ENCODE results near the gene FREY1.

The FREY1 gene, protein sequence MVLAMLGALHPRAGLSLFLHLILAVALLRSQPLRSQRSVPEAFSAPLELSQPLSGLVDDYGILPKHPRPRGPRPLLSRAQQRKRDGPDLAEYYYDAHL

GRCh38 chr11:45906965-45907611, at the start of gene FREY1:
FREY1 (minus strand) TSS chr11:45907271; CDS start chr11:45907245, 26 bp downstream.
- DNase-seq, result no peak

GRCh38 chr11:45949992-45950407, 42.9 kb upstream of the FREY1 start:
- no peak for DNase-seq

DNA sequence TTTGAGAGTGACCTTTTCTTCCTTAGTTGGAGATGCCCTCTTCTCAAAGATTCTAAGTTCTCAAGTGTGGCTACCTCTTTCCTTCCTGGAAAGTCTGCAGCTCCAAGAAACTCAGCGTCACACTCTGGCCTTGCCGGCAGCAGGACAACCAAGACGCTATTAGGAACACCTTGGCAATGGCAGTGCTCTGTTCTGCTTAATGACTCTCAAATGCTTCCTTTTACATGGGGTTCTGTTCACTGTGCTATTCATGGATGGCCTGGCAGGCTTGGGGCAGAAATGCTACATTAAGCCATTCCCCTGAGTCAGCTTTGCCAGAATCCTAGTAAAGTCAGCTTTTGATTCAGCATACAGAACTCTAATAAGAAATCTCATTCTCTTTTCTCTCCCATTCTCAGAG, 41.3 kb upstream of the FREY1 start:
- no peak for DNase-seq

- no peak for DNase-seq
Observed at GRCh38 chr11:45947885-45948284, 40.8 kb upstream of the FREY1 start.

GRCh38 chr11:45945397-45945999, 38.4 kb upstream of the FREY1 start:
- no peak for DNase-seq

- DNase-seq, result no peak
Observed at GRCh38 chr11:45942381-45942780, 35.3 kb upstream of the FREY1 start.

DNA sequence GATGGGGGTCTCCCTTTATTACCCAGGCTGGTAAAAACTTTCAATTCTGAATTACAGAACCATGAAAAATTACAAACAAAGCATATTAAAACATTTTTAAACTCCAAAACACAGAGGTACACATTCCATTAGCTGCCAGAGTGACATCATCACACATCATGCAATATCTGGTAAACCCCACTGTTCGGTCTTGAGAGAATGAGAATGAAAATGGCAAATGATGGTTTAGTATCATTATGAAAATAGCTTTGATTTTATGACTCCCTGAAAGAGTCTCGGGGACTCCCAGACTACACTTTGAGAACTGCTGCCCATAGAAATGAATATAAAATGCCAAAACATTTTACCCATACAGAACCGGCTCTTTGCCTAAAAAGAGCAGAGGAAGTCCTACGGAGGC, 34.2 kb upstream of the FREY1 start:
- no peak for DNase-seq

- no peak for DNase-seq
Observed at GRCh38 chr11:45939836-45940235, 32.8 kb upstream of the FREY1 start.

GRCh38 chr11:45937916-45938315, 30.8 kb upstream of the FREY1 start:
- DNase-seq, result no peak

- DNase-seq, result no peak
Observed at GRCh38 chr11:45936511-45937054, 29.5 kb upstream of the FREY1 start.

- no peak for DNase-seq
Observed at GRCh38 chr11:45935349-45936064, 28.4 kb upstream of the FREY1 start.

DNA sequence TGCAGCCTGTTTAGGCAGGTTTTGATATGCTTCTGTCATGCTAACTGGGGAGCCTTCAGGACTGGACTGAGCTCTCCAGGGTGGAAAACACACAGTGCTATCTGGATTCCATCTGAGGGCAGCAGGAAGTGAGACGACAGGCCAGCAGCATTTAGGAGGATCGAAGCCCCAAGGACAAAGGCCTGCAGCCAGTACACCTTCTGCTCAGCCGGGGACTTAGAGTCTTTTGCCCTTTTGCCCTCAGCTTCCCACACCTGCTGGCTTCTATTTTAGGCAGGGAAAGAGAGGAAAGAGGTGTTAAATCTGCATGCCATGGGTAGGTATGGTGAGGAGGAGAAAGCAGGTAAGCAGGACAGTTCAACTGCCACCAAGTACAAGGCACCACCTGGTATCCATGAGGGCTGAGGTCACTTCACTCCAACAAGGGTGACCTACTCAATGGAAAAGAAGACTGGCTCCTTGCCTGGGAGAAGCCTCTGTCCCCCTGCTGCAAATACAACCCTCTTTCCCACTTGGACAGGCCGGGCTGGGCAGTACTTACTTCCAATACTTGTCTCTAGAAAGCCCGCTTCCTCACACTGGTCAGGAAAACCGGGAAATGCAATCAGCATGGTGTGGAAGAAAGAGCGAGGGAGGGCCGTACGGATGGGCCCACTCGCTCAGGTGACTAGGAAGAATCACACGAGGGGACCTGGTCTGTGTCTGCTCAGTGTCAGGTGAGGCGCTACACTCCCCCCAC, 27.7 kb upstream of the FREY1 start:
- DNase-seq, result no peak

DNA sequence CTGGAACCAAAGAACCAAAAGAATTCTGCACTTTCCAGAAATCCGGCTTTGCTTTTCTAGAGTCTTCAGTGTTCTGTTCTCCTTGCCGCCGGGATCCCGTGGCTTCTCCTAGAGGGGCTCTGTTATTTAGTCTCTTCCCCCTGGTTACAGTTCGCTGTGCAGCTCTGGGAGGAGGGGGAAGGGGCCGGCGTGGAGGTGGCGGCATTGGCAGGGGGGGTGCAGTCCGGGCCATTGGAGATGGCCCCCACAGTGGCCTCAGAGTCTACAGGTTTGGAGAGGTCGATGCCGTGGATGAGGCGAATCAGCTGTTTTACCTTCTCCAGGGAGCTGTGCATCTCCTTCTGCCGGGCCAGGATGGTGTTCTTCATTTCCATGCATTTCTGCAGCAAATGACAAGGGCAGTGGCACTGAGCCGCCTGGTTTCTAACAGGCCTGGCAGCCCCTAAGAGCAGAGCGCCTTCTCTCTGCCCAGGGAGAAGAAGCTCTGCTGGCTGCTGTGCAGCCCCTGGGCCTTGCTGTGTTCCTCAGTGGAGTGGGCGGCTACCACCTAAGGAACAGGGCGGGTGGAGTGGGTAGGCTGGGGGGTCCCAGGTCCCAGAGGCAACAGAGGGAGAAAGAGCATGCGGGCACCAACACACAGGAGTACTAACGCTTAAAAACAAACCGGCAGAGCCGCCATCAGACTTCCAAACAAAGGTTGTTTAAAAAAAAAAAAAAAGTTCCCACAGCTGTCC, 26.9 kb upstream of the FREY1 start:
- no peak for DNase-seq

GRCh38 chr11:45933131-45933831, 26.2 kb upstream of the FREY1 start:
- no peak for DNase-seq

- no peak for DNase-seq
Observed at GRCh38 chr11:45932217-45932616, 25.1 kb upstream of the FREY1 start.

DNA sequence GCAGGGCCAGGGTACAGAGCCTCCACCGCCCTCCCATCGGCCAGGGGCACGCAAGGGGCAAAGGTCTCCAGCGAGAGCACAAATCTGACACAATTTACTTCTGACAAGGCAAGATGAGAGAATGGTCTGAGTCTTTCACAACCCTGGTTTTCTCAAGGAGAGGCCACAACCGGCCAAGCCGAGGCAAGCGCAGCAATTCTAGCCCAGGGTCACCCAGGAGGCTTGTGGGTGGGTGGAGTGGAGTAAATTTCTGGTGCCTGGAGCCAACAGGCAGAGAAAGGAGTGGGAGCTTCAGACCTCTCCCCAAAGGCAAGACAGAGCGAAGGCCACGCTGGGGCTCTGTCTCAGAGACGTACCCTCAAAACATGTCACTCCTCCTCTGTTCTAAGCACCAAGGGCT, 24.7 kb upstream of the FREY1 start:
- DNase-seq, result no peak

GRCh38 chr11:45930951-45931570, 24.0 kb upstream of the FREY1 start:
- DNase-seq, result no peak

DNA sequence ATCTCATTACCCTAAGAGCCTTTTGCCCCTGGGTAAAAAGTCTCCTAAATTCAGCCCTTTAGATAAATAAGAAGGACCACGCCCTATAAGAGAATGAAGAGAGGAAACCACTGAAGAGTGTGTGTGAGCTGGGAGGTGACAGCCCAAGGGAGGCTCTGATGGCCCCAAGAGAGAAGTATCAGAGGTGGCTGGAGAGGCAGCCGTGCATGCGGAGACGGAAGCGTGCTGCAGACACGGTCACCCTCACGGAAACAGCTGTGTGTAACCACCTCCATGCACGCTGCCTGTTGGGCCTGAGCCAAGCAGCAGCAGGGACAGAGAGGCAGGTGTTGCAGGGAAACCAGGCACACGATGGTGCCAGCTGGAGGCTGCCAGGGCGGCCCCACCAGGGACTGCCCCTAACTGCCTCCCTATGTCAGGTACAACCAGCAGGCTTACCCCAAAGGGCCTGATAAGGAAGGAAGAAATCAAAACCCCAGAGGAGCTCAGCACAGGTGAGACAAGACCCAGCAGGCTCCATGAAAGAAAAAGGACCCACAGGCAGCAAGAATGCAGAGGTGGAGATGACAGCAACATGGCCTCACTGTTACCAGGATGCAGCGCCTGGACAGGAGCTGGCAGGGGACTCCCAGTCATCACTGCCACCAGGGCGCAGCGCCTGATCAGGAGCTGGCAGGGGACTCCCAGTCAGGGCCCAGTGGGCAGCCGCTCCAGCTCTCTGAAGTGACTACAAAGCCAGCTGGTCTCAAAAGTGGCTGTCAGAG, 23.1 kb upstream of the FREY1 start:
- no peak for DNase-seq

DNA sequence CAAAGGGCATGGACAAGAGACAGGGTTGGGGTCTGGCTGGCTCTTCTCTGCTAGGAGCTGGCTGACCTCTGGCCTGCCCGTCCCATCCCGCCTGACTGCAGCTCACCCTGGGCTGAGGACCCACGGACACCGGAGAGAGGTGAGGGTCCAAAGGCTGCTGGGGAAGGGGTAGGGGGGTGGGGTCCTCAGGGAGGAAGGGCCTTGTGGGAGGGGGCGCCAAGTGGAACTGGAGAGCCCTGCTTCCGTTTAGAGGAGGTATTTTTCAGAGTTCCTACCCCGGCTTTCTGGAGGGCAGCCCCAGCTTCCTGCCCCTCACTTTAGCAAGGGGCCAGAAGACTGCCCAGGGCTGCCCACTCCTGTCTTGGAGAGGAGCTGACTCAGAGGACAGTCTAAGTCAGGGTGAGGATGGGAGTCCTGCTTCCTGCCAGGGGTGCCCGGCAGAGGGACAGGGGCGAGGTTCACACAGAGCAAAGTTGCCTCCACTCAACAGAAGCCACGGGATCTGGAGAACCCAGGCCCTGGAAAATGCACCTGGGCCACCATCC, 22.5 kb upstream of the FREY1 start:
- no peak for DNase-seq

Data from kidney glomerular epithelial cell (primary cell).